Type B pancreatic cell (in vitro differentiated cells): Measurements from ENCODE around the gene PNLIPRP1. TPM values are rescaled to one million over a fixed set of nuclear protein-coding genes. Genes with fewer than 3 reads are reported as not detected.
A peak's percentile ranks its signal among the peaks of the same experiment; 100 is the strongest.

ENCODE experiments used
- DNase-seq: peaks from one replicate; pipeline ENCODE4 v3.0.0; 2021; ENCODE audit warnings: mixed read lengths; ENCODE audit not compliant: unreplicated experiment; ENCODE audit errors: extremely low spot score
- H3K27ac Mint-ChIP-seq: 2 replicates; pipeline ENCODE4 v1.8.0; 2021; ENCODE audit warnings: mild to moderate bottlenecking, mixed read lengths
- H3K27me3 Mint-ChIP-seq: 2 replicates; pipeline ENCODE4 v1.8.0; 2021; ENCODE audit warnings: mixed read lengths
- H3K36me3 Mint-ChIP-seq: 2 replicates; pipeline ENCODE4 v1.8.0; 2021; ENCODE audit warnings: mixed read lengths
- H3K4me1 Mint-ChIP-seq: one replicate; pipeline ENCODE4 v1.8.0; 2021; ENCODE audit warnings: mixed read lengths; ENCODE audit not compliant: unreplicated experiment
- H3K4me3 Mint-ChIP-seq: 2 replicates; pipeline ENCODE4 v1.8.0; 2021; ENCODE audit warnings: mild to moderate bottlenecking, mixed read lengths
- H3K9me3 Mint-ChIP-seq: 2 replicates; pipeline ENCODE4 v1.8.0; 2021; ENCODE audit warnings: mixed read lengths
- CTCF ChIP-seq: fragments of 200-600 bp; sonication (generic); conservative IDR thresholded peaks from 2 replicates; pipeline ENCODE4 v1.5.0; 2021; ENCODE audit warnings: antibody characterized with exemption, mild to moderate bottlenecking
- long read RNA-seq: library from polyadenylated mRNA; unstranded; transcript quantifications from one replicate; pipeline ENCODE4 v2.0.0, GENCODE V29; 2020
- total RNA-seq: library from RNA; stranded (reverse); gene quantifications from 2 replicates; pipeline ENCODE4 v1.2.1, GENCODE V29; 2021; ENCODE audit warnings: low replicate concordance

PNLIPRP1 gene
- total RNA-seq: not detected in 2 replicates
- long read RNA-seq: 0 reads

GRCh38 chr10:116590590-116591444, at the start of gene PNLIPRP1:
Gene PNLIPRP1, plus strand, starts transcription at chr10:116590959. Its CDS starts 171 bp downstream, at chr10:116591130.
- Mint-ChIP-seq H3K36me3 (no peaks in the 10 kb centered on the region), H3K4me3 (no peak within 1 kb of the TSS), H3K9me3 (no peaks in the 10 kb centered on the region), H3K27me3 (peaks cover 16% of the 10 kb centered on the region), H3K27ac (peak within 1 kb of the TSS; percentile 23), H3K4me1 (no peaks in the 10 kb centered on the region)
- no peak for TF ChIP-seq CTCF
- DNase-seq: no peak

DNA sequence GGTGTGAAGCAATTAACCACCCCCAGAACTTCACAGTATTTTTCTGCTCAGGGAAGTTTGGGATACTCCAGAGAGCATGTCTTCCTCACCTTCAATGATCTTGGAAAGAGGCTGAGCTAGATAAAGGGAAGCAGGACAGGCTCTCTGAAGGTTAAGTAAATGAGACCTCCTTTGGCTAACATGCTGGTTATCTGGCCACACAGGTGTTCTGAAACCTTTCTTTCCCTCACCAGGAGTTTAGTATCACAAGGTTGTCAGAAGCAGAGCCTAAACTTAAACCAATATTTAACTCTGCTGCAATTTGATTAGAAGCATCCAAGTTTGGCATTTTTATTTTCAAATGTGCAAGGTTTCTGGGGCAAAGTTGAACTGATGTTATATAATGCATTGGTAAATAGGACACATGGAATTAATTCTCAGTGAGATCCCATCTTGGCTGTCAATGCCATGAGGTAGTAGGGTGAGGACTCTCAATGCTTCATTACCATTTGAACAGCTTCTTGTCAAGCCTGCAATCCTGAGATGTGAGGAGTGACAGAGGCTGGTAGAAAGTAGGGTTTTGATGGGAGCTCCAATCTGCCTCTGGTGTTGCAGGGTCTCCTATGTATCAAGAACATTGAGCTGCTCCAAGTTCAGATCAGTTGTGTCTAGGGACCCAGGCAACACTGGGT, 48.6 kb upstream of the PNLIPRP1 start:
- Mint-ChIP-seq H3K27ac (no peak overlapping the region), H3K27me3 (no peaks in the 10 kb centered on the region), H3K36me3 (no peaks in the 10 kb centered on the region), H3K4me1 (no peaks in the 10 kb centered on the region), H3K4me3 (no peak overlapping the region), H3K9me3 (no peaks in the 10 kb centered on the region)
- no peak for TF ChIP-seq CTCF
- DNase-seq: no peak

DNA sequence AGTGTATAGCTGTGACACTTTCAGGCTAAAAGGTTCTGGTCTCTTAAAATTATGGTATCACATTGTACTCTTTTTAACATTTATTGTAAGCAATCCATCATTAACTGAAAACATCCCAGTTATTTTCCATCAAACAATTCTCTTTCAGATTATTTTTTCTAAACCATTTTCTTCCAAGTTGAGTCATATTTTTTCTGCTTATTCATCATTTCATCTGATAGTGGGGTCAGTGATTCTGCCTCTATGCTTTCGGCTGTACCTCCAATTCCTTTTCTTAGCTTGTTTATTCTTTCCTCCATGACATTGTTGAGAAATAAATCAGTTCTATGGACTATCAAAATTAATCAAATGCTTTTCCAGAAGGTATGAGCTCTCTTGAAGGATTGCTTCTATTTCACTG, 45.6 kb upstream of the PNLIPRP1 start:
- H3K4me3 Mint-ChIP-seq: no peak overlapping the region
- no peak overlapping the region for H3K27ac Mint-ChIP-seq

GRCh38 chr10:116545756-116546155, 45.0 kb upstream of the PNLIPRP1 start, which contains the start of gene PNLIP:
Gene PNLIP, plus strand, starts transcription at chr10:116545931. Its CDS starts 162 bp downstream, at chr10:116546093.
- no peaks in the 10 kb centered on the region for H3K4me1 Mint-ChIP-seq
- no peak for TF ChIP-seq CTCF
- H3K27me3 Mint-ChIP-seq: no peaks in the 10 kb centered on the region
- DNase-seq: no peak
- H3K9me3 Mint-ChIP-seq: no peaks in the 10 kb centered on the region
- no peak within 1 kb of the TSS for H3K4me3 Mint-ChIP-seq
- no peaks in the 10 kb centered on the region for H3K36me3 Mint-ChIP-seq
- no peak within 1 kb of the TSS for H3K27ac Mint-ChIP-seq

More for the DNA sequence above, 45.6 kb upstream of the PNLIPRP1 start:
- no peaks in the 10 kb centered on the region for H3K4me1 Mint-ChIP-seq
- no peaks in the 10 kb centered on the region for H3K9me3 Mint-ChIP-seq
- H3K36me3 Mint-ChIP-seq: no peaks in the 10 kb centered on the region
- TF ChIP-seq CTCF: no peak
- no peak for DNase-seq
- H3K27me3 Mint-ChIP-seq: no peaks in the 10 kb centered on the region

DNA sequence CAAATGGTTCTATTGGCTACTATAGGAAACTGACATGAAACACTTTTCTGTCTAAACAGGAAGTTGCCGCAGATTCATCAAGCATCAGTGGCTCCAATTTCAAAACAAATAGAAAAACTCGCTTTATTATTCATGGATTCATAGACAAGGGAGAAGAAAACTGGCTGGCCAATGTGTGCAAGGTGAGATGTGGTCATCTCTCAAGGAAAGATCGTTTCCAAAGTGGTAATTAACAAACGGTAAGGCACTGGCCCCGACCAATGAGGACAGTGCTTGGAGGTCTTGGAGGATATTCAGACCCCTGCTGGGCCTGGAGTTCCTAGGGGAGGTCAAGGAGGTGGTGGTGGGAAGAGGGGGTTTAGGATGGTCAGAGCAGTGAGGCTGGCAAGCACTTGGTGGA, 42.5 kb upstream of the PNLIPRP1 start:
- no peak overlapping the region for H3K27ac Mint-ChIP-seq
- no peaks in the 10 kb centered on the region for H3K4me1 Mint-ChIP-seq
- no peaks in the 10 kb centered on the region for H3K36me3 Mint-ChIP-seq
- DNase-seq: no peak
- H3K27me3 Mint-ChIP-seq: no peaks in the 10 kb centered on the region
- H3K9me3 Mint-ChIP-seq: no peaks in the 10 kb centered on the region
- no peak overlapping the region for H3K4me3 Mint-ChIP-seq
- TF ChIP-seq CTCF: no peak
